Mesothelial cell of epicardium (in vitro differentiated cells): Measurements from ENCODE around the gene SURF4. TPM values are rescaled to one million over a fixed set of nuclear protein-coding genes. Genes with fewer than 3 reads are reported as not detected.

ENCODE experiments used
- DNase-seq, 2 experiments: peaks; one replicate each; pipeline ENCODE4 v3.0.0; 2021; ENCODE audit warnings: low spot score in 2 of 2; ENCODE audit not compliant: unreplicated experiment in 2 of 2
- H3K27ac Mint-ChIP-seq: 2 replicates; pipeline ENCODE4 v1.8.0; 2021; ENCODE audit warnings: mixed read lengths
- H3K27me3 Mint-ChIP-seq: 2 replicates; pipeline ENCODE4 v1.8.0; 2021; ENCODE audit warnings: low read depth, mixed read lengths
- H3K36me3 Mint-ChIP-seq: 2 replicates; pipeline ENCODE4 v1.8.0; 2021; ENCODE audit warnings: mixed read lengths
- H3K4me1 Mint-ChIP-seq: 2 replicates; pipeline ENCODE4 v1.8.0; 2021; ENCODE audit warnings: mixed read lengths
- H3K4me3 Mint-ChIP-seq: 2 replicates; pipeline ENCODE4 v1.8.0; 2021; ENCODE audit warnings: mild to moderate bottlenecking, moderate library complexity, mixed read lengths
- H3K9me3 Mint-ChIP-seq: 2 replicates; pipeline ENCODE4 v1.8.0; 2021; ENCODE audit warnings: mixed read lengths
- total RNA-seq: library from RNA; stranded (reverse); gene quantifications from 3 replicates; pipeline ENCODE4 v1.2.1, GENCODE V29; 2021
- TF ChIP-seq, protein P1 (sequence below): fragments of 200-600 bp; sonication (generic); IDR thresholded peaks from one replicate; pipeline ENCODE4 v1.5.0; 2021; ENCODE audit warnings: antibody characterized with exemption; ENCODE audit not compliant: unreplicated experiment

Gene SURF4
- total RNA-seq, 1 donor from 2014 or later = 147 TPM

DNA sequence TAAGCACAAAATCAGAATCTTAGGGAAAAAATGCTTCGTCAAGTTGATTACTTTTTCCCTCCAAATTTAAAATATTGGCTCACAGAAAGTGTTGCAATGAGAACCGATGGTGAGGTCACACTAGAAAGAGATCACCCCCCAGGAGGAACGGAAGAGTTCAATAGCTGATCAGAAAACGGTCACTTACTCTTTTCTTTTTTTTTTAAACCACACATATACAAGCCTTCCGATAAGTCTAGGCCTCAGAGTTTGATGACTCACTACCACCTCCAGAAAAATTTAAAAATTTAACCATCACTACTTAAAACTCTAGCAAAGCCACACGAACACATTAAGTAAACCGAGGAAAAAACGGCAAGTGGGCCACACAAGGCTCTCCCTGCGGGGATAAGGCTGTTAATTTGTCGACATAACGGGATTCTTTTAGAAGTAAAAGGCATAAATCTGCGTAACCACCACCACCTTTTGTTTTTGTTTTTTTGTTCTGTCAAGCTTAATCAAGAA is 1.2 kb downstream of the SURF4 start:
- TF ChIP-seq, protein P1, sequence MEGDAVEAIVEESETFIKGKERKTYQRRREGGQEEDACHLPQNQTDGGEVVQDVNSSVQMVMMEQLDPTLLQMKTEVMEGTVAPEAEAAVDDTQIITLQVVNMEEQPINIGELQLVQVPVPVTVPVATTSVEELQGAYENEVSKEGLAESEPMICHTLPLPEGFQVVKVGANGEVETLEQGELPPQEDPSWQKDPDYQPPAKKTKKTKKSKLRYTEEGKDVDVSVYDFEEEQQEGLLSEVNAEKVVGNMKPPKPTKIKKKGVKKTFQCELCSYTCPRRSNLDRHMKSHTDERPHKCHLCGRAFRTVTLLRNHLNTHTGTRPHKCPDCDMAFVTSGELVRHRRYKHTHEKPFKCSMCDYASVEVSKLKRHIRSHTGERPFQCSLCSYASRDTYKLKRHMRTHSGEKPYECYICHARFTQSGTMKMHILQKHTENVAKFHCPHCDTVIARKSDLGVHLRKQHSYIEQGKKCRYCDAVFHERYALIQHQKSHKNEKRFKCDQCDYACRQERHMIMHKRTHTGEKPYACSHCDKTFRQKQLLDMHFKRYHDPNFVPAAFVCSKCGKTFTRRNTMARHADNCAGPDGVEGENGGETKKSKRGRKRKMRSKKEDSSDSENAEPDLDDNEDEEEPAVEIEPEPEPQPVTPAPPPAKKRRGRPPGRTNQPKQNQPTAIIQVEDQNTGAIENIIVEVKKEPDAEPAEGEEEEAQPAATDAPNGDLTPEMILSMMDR = no peak
- Mint-ChIP-seq H3K4me1 (peaks cover 22% of the 10 kb centered on the region), H3K4me3 (peak overlapping the region; percentile 97), H3K9me3 (no peaks in the 10 kb centered on the region), H3K36me3 (peaks cover 2% of the 10 kb centered on the region), H3K27ac (peak overlapping the region; percentile 99), H3K27me3 (no peaks in the 10 kb centered on the region)
- no peak for DNase-seq

DNA sequence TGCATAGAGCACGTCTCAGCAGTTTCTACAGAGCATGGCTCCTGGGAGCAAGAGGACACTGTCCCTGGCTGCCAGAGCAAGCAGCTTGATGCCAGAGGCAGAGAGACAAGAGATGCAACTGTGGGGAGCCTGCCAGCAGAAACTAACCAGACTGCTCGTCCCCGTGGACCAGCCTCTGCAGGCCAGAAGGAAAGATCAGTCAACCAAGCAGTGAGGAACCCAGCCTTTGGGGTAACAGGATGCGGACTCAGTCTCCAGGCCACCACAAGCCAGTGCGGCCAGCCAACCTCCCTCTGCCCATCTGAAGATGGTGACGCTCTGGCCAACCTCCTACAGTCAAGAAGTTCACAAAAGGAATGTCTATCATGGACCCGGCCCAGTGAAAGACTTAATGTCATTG is 3.7 kb downstream of the SURF4 start:
- Mint-ChIP-seq H3K27ac (no peak overlapping the region), H3K4me1 (peaks cover 23% of the 10 kb centered on the region), H3K36me3 (peaks cover 2% of the 10 kb centered on the region)

DNA sequence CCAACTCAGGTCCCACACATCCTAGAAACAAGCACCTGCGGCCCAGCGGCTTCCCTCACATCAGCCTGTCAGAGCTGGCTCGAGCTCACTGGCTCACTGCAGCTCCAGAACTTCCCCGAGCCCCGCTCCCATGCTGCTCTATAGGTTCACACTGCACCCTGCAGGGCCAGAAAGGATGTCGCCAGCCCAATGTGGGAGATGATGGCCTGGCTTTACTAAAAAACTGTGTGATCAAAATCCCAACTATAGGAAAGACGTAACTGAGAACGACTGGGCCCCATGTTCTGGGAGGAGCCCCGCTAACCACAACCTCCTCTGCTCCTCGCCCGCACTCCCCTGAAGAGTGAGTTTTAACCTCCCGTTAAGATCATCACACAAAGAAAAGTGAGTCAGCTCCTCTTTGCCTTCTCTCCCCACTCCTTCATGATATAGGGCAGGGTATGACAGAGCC is 4.6 kb downstream of the SURF4 start:
- H3K36me3 Mint-ChIP-seq = peaks cover 2% of the 10 kb centered on the region
- H3K27ac Mint-ChIP-seq = no peak overlapping the region
- TF ChIP-seq, protein P1 = no peak
- H3K4me1 Mint-ChIP-seq = peaks cover 23% of the 10 kb centered on the region
- H3K4me3 Mint-ChIP-seq = no peak overlapping the region
- H3K9me3 Mint-ChIP-seq = no peaks in the 10 kb centered on the region
- H3K27me3 Mint-ChIP-seq = no peaks in the 10 kb centered on the region
- DNase-seq = no peak

More for the DNA sequence above, 3.7 kb downstream of the SURF4 start:
- no peak overlapping the region for H3K4me3 Mint-ChIP-seq
- H3K27me3 Mint-ChIP-seq = no peaks in the 10 kb centered on the region
- no peaks in the 10 kb centered on the region for H3K9me3 Mint-ChIP-seq
- TF ChIP-seq, protein P1 = no peak
- DNase-seq = no peak

DNA sequence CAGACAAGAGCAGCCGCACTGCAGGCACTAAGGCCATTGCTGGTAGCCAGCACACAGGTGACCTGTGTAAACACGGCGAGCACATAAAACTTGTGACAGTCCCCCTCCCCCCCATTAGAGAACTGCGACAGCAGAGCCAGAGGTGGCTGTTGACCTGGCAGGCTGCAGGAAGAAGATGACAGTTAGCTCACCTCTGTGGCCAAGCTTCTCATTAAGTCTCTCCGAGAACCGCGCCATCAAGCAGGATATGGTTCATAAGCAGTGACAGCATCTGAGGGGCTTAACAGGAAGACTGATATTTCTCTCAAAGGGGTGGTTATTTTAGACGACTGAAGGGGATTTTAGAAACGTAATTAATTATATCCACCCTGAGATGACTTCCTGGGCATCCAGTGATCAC is 5.2 kb downstream of the SURF4 start:
- DNase-seq = no peak
- Mint-ChIP-seq H3K27me3 (no peaks in the 10 kb centered on the region), H3K9me3 (no peaks in the 10 kb centered on the region), H3K4me3 (no peak overlapping the region), H3K27ac (no peak overlapping the region), H3K4me1 (peaks cover 23% of the 10 kb centered on the region), H3K36me3 (peaks cover 2% of the 10 kb centered on the region)
- TF ChIP-seq, protein P1 = no peak

DNA sequence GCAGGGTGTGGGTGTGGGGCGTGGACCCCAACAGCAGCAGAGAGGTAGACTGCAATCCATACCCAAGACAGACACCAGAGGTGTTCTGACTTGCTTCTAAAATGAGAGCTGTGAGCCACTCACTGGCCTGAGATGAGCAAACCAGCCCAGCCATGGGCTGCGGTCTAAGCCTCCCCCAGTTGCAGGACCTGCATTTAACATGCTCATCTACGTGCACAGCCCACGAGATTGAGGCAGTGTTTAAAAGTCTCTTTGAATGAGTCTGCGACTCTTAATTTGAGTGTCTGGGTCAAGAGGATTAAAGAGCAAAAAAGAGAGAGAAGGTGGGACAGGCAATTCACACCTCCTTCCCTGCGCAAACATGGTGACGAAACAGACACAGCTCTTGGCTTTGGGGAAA is 5.9 kb downstream of the SURF4 start:
- DNase-seq = no peak
- H3K9me3 Mint-ChIP-seq = no peaks in the 10 kb centered on the region
- peaks cover 6% of the 10 kb centered on the region for H3K36me3 Mint-ChIP-seq
- TF ChIP-seq, protein P1 = no peak
- H3K27me3 Mint-ChIP-seq = no peaks in the 10 kb centered on the region
- H3K27ac Mint-ChIP-seq = no peak overlapping the region
- H3K4me3 Mint-ChIP-seq = no peak overlapping the region
- H3K4me1 Mint-ChIP-seq = peaks cover 21% of the 10 kb centered on the region

DNA sequence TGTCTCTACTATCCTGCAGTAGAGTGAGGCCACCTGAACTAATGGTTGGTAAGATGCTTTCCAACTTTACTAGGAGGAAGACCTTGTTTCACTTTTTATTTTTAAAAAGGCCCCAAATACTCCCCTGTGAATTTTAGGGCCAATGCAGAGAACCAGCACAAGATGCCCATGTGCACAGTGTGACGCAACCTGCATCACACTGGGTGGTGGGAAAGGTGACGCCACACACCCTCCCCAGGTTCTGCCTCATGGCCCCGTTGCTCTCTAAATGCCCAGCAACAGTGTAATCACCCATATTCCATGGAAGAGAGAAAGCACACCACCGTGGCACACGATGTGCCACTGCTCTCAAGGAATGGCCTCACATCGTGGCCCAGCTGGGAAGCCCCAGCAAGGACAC is 6.4 kb downstream of the SURF4 start:
- H3K36me3 Mint-ChIP-seq = peaks cover 6% of the 10 kb centered on the region
- H3K4me3 Mint-ChIP-seq = no peak overlapping the region
- TF ChIP-seq, protein P1 = no peak
- H3K27me3 Mint-ChIP-seq = no peaks in the 10 kb centered on the region
- H3K27ac Mint-ChIP-seq = no peak overlapping the region
- DNase-seq = no peak
- H3K4me1 Mint-ChIP-seq = peaks cover 16% of the 10 kb centered on the region
- no peaks in the 10 kb centered on the region for H3K9me3 Mint-ChIP-seq
